ENCODE results near the gene PPP1R14B.

Gene PPP1R14B

DNA sequence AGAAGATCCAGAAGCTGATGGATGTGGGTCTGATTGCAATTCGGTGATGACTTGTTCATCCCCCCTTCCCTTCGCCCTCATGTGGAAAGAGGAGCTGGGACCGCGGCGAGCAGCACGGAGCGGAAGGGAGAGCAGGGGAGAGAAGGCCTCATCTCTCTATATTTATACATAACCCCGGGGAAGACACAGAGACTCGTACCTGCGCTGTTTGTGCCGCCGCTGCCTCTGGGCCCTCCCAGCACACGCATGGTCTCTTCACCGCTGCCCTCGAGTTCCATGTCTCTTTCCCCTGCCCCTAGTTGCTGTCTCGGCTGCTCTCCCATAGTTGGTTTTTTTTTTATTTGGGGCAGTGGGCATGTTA lies 42.7 kb downstream of the PPP1R14B start:
- Mint-ChIP-seq H3K4me1 (ENCODE audit: low read depth) (peaks cover 25% of the 10 kb centered on the region), H3K27me3 (ENCODE audit: low read depth) (no peaks in the 10 kb centered on the region), H3K4me3 (peak overlapping the region; percentile 45), H3K27ac (no peak overlapping the region), H3K9me3 (no peaks in the 10 kb centered on the region), H3K36me3 (ENCODE audit: low read depth) (peaks cover 72% of the 10 kb centered on the region)
- DNase-seq (ENCODE audit: low spot score), result no peak

DNA sequence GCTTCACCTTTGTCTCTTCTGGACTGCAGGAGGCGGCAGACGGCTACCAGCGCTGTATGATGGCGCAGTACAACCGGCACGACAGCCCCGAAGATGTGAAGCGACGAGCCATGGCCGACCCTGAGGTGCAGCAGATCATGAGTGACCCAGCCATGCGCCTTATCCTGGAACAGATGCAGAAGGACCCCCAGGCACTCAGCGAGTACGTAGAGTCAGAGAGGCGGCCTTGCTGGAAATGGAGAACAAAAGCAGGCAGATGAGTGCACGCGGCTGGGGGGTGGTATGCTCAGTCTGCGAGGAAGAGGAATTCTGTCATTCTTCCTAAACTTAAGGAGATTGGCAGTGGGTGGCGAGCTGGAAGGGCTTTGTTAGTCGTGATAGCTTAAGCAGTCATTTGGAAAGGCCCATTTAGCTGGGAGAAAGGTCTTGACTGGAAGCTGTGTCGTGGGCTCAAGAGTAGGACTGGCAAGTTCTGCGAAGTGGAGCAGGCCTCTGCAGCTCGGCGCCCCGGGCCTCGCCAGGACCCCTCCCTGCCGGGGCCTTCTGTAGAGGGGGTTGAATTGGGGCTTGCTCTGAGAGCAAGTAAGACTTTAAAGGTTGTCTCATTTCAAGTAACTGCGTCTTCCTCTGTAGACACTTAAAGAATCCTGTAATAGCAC lies 43.2 kb downstream of the PPP1R14B start:
- H3K27ac Mint-ChIP-seq, result no peak overlapping the region
- peak overlapping the region; percentile 45 for H3K4me3 Mint-ChIP-seq
- peaks cover 71% of the 10 kb centered on the region for H3K36me3 Mint-ChIP-seq (ENCODE audit: low read depth)
- DNase-seq (ENCODE audit: low spot score), result no peak
- H3K9me3 Mint-ChIP-seq, result no peaks in the 10 kb centered on the region
- no peaks in the 10 kb centered on the region for H3K27me3 Mint-ChIP-seq (ENCODE audit: low read depth)
- H3K4me1 Mint-ChIP-seq (ENCODE audit: low read depth), result peaks cover 20% of the 10 kb centered on the region

- Mint-ChIP-seq H3K4me1 (ENCODE audit: low read depth) (peaks cover 19% of the 10 kb centered on the region), H3K36me3 (ENCODE audit: low read depth) (peaks cover 72% of the 10 kb centered on the region), H3K27ac (no peak overlapping the region), H3K9me3 (no peaks in the 10 kb centered on the region), H3K4me3 (no peak overlapping the region), H3K27me3 (ENCODE audit: low read depth) (no peaks in the 10 kb centered on the region)
- DNase-seq (ENCODE audit: low spot score), result no peak
Measured at GRCh38 chr11:64202992-64203391, 43.8 kb downstream of the PPP1R14B start.

GRCh38 chr11:64201543-64201942 lies 45.2 kb downstream of the PPP1R14B start:
- Mint-ChIP-seq H3K27me3 (ENCODE audit: low read depth) (no peaks in the 10 kb centered on the region), H3K27ac (no peak overlapping the region), H3K9me3 (no peaks in the 10 kb centered on the region), H3K36me3 (ENCODE audit: low read depth) (peaks cover 77% of the 10 kb centered on the region), H3K4me3 (no peak overlapping the region), H3K4me1 (ENCODE audit: low read depth) (peaks cover 19% of the 10 kb centered on the region)
- DNase-seq (ENCODE audit: low spot score), result no peak

- Mint-ChIP-seq H3K36me3 (ENCODE audit: low read depth) (peaks cover 80% of the 10 kb centered on the region), H3K27ac (no peak overlapping the region), H3K4me1 (ENCODE audit: low read depth) (peaks cover 6% of the 10 kb centered on the region), H3K9me3 (no peaks in the 10 kb centered on the region), H3K4me3 (no peak overlapping the region), H3K27me3 (ENCODE audit: low read depth) (no peaks in the 10 kb centered on the region)
- no peak for DNase-seq (ENCODE audit: low spot score)
Measured at GRCh38 chr11:64198511-64198910, 48.2 kb downstream of the PPP1R14B start.

DNA sequence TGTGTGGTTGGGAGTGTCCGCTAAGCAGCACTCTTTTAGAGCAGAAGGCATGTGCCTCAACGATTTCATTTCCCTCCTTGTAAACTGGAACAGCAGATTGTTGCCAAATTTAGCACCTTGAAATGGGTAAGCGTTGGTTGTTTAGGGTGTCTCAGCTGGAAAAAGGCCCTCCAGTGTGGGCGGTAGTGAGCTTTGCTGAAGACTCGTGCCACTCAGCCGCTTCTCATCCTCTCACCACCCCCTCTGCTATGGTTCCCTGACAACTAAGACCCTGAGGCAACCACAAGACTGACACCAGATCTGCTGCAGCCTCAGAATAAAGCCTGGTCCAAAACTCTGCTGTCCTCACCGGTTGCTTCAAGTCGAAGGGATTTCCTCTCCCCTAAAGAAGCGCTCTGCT lies 50.1 kb downstream of the PPP1R14B start:
- no peaks in the 10 kb centered on the region for H3K9me3 Mint-ChIP-seq
- DNase-seq (ENCODE audit: low spot score), result no peak
- peaks cover 3% of the 10 kb centered on the region for H3K4me1 Mint-ChIP-seq (ENCODE audit: low read depth)
- no peak overlapping the region for H3K27ac Mint-ChIP-seq
- no peak overlapping the region for H3K4me3 Mint-ChIP-seq
- no peaks in the 10 kb centered on the region for H3K27me3 Mint-ChIP-seq (ENCODE audit: low read depth)
- H3K36me3 Mint-ChIP-seq (ENCODE audit: low read depth), result peaks cover 74% of the 10 kb centered on the region

All from T-helper 2 cell treated with Interferon-gamma antibody and Interleukin-4, amounts not matched to agents 5 μg/mL and 100 μg/mL, for 36 hours (primary cell).